Chondrocyte (in vitro differentiated cells): Measurements from ENCODE around the gene ZNF808. TPM values are rescaled to one million over a fixed set of nuclear protein-coding genes. Genes with fewer than 3 reads are reported as not detected.
"Not testable (repeated sequence)": the region's sequence is repeated elsewhere in the genome, so short reads cannot be mapped to it uniquely, and the experiment has no call there.

Experiments
- DNase-seq: peaks from one replicate; pipeline ENCODE4 v3.0.0; 2021; ENCODE audit warnings: mixed read lengths, low spot score
- H3K27ac Mint-ChIP-seq: one replicate; pipeline ENCODE4 v1.8.0; 2021; ENCODE audit warnings: mild to moderate bottlenecking, moderate library complexity, mixed read lengths; ENCODE audit not compliant: unreplicated experiment
- H3K27me3 Mint-ChIP-seq: 2 replicates; pipeline ENCODE4 v1.8.0; 2021; ENCODE audit warnings: low read depth, mixed read lengths
- H3K36me3 Mint-ChIP-seq: 2 replicates; pipeline ENCODE4 v1.8.0; 2021; ENCODE audit warnings: low read depth, mixed read lengths
- H3K4me1 Mint-ChIP-seq: 2 replicates; pipeline ENCODE4 v1.8.0; 2021; ENCODE audit warnings: low read depth, mild to moderate bottlenecking, mixed read lengths
- H3K4me3 Mint-ChIP-seq: one replicate; pipeline ENCODE4 v1.8.0; 2021; ENCODE audit warnings: mild to moderate bottlenecking, moderate library complexity, mixed read lengths; ENCODE audit not compliant: unreplicated experiment
- H3K9me3 Mint-ChIP-seq: 2 replicates; pipeline ENCODE4 v1.8.0; 2021; ENCODE audit warnings: low read depth, mixed read lengths
- CTCF ChIP-seq: fragments of 200-600 bp; sonication (generic); IDR thresholded peaks from 2 replicates; pipeline ENCODE4 v1.5.0; 2021; ENCODE audit warnings: antibody characterized with exemption, mild to moderate bottlenecking, moderate library complexity
- total RNA-seq: library from RNA; stranded (reverse); gene quantifications from 3 replicates; pipeline ENCODE4 v1.2.1, GENCODE V29; 2021

ZNF808 gene
- total RNA-seq, 1 donor from 2014 or later: 19.1 TPM

GRCh38 chr19:52541608-52542007 lies 14.1 kb downstream of the ZNF808 start:
- TF ChIP-seq CTCF: no peak
- Mint-ChIP-seq H3K27ac (no peak overlapping the region), H3K4me1 (peaks cover 10% of the 10 kb centered on the region), H3K4me3 (no peak overlapping the region), H3K9me3 (peaks cover 5% of the 10 kb centered on the region), H3K36me3 (peaks cover 22% of the 10 kb centered on the region), H3K27me3 (no peaks in the 10 kb centered on the region)
- DNase-seq: no peak

- not testable (repeated sequence) for H3K4me3 Mint-ChIP-seq, H3K9me3 Mint-ChIP-seq, H3K27me3 Mint-ChIP-seq, DNase-seq, H3K27ac Mint-ChIP-seq, H3K4me1 Mint-ChIP-seq
- peaks cover 27% of the 10 kb centered on the region for H3K36me3 Mint-ChIP-seq
Observed at GRCh38 chr19:52542541-52542940, 15.1 kb downstream of the ZNF808 start.

GRCh38 chr19:52542984-52543664 lies 15.7 kb downstream of the ZNF808 start:
- H3K36me3 Mint-ChIP-seq: peaks cover 31% of the 10 kb centered on the region
- TF ChIP-seq CTCF: no peak
- no peak for DNase-seq
- H3K27ac Mint-ChIP-seq: peak overlapping the region; percentile 22
- H3K4me3 Mint-ChIP-seq: no peak overlapping the region
- H3K4me1 Mint-ChIP-seq: peaks cover 3% of the 10 kb centered on the region
- H3K27me3 Mint-ChIP-seq: no peaks in the 10 kb centered on the region
- H3K9me3 Mint-ChIP-seq: peaks cover 12% of the 10 kb centered on the region

GRCh38 chr19:52554216-52554971 lies 26.9 kb downstream of the ZNF808 start:
- Mint-ChIP-seq H3K27me3 (no peaks in the 10 kb centered on the region), H3K4me3 (no peak overlapping the region), H3K9me3 (peaks cover 61% of the 10 kb centered on the region), H3K27ac (no peak overlapping the region), H3K36me3 (peaks cover 73% of the 10 kb centered on the region), H3K4me1 (no peaks in the 10 kb centered on the region)
- no peak for DNase-seq
- no peak for TF ChIP-seq CTCF

GRCh38 chr19:52557231-52557995 lies 29.9 kb downstream of the ZNF808 start:
- no peak for DNase-seq
- H3K4me3 Mint-ChIP-seq: no peak overlapping the region
- no peaks in the 10 kb centered on the region for H3K4me1 Mint-ChIP-seq
- no peaks in the 10 kb centered on the region for H3K27me3 Mint-ChIP-seq
- H3K9me3 Mint-ChIP-seq: peaks cover 70% of the 10 kb centered on the region
- TF ChIP-seq CTCF: no peak
- H3K27ac Mint-ChIP-seq: no peak overlapping the region
- H3K36me3 Mint-ChIP-seq: peaks cover 77% of the 10 kb centered on the region

- H3K4me3 Mint-ChIP-seq, DNase-seq, H3K27ac Mint-ChIP-seq: not testable (repeated sequence)
Observed at GRCh38 chr19:52558732-52559445, 31.4 kb downstream of the ZNF808 start.

GRCh38 chr19:52561611-52562010 lies 34.1 kb downstream of the ZNF808 start:
- DNase-seq, H3K4me3 Mint-ChIP-seq, H3K27ac Mint-ChIP-seq, H3K27me3 Mint-ChIP-seq, H3K4me1 Mint-ChIP-seq: not testable (repeated sequence)
- peaks cover 54% of the 10 kb centered on the region for H3K9me3 Mint-ChIP-seq
- peaks cover 56% of the 10 kb centered on the region for H3K36me3 Mint-ChIP-seq

More at GRCh38 chr19:52558732-52559445, 31.4 kb downstream of the ZNF808 start:
- peaks cover 69% of the 10 kb centered on the region for H3K36me3 Mint-ChIP-seq
- H3K27me3 Mint-ChIP-seq, H3K4me1 Mint-ChIP-seq: not testable (repeated sequence)
- peaks cover 63% of the 10 kb centered on the region for H3K9me3 Mint-ChIP-seq
